ENCODE data around the gene COX6A1. TPM values are rescaled to one million over a fixed set of nuclear protein-coding genes. Genes with fewer than 3 reads are reported as not detected.

The COX6A1 gene
- total and polyA plus RNA-seq, 2 of the 13 experiments (the other 11 are each of a cell fraction or from before 2014, with no cell fraction given) = 542 to 673 TPM

DNA sequence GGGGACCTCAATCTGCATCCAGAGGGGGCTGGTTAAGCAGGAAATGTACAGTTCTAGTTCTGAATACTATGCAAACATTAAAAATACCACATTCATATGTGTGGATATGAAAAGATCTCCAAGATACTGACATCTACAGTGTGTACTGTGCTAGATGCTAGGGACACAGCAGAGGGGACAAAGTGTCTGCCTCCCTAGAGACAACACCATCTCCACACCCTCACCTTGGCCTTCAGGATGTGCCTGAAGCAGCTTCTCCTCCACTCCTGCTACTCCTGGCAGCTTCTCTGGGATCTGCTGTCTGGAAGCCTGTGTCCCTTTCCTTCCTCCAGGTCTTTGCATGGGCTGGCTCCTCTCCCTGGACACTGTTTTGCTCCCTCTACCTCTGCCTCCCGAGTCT, 42.3 kb downstream of the COX6A1 start (continued):
- no peak for TF ChIP-seq ZC3H4 (CRISPR knock-in tag; IDR thresholded peaks at IDR 0.05; ENCODE audit: borderline replicate concordance)
- no peak for TF ChIP-seq ZIK1 (CRISPR knock-in tag; IDR thresholded peaks at IDR 0.05; ENCODE audit: borderline replicate concordance, low read depth)
- no peak for TF ChIP-seq ZNF557 (CRISPR knock-in tag; IDR thresholded peaks at IDR 0.05)
- TF ChIP-seq, protein P1, sequence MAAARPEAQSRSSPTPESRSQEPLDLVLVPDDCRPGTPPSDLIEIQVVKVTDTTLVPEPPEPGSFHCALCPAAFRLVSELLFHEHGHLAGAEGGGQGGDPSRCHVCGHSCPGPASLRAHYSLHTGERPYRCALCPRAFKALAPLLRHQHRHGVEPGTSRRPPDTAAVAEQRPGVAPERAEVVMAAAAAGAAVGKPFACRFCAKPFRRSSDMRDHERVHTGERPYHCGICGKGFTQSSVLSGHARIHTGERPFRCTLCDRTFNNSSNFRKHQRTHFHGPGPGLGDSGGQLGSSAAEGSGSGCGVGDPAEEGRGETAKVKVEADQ (CRISPR knock-in tag; IDR thresholded peaks at IDR 0.05; ENCODE audit: borderline replicate concordance) = no peak
- TF ChIP-seq, protein P2, sequence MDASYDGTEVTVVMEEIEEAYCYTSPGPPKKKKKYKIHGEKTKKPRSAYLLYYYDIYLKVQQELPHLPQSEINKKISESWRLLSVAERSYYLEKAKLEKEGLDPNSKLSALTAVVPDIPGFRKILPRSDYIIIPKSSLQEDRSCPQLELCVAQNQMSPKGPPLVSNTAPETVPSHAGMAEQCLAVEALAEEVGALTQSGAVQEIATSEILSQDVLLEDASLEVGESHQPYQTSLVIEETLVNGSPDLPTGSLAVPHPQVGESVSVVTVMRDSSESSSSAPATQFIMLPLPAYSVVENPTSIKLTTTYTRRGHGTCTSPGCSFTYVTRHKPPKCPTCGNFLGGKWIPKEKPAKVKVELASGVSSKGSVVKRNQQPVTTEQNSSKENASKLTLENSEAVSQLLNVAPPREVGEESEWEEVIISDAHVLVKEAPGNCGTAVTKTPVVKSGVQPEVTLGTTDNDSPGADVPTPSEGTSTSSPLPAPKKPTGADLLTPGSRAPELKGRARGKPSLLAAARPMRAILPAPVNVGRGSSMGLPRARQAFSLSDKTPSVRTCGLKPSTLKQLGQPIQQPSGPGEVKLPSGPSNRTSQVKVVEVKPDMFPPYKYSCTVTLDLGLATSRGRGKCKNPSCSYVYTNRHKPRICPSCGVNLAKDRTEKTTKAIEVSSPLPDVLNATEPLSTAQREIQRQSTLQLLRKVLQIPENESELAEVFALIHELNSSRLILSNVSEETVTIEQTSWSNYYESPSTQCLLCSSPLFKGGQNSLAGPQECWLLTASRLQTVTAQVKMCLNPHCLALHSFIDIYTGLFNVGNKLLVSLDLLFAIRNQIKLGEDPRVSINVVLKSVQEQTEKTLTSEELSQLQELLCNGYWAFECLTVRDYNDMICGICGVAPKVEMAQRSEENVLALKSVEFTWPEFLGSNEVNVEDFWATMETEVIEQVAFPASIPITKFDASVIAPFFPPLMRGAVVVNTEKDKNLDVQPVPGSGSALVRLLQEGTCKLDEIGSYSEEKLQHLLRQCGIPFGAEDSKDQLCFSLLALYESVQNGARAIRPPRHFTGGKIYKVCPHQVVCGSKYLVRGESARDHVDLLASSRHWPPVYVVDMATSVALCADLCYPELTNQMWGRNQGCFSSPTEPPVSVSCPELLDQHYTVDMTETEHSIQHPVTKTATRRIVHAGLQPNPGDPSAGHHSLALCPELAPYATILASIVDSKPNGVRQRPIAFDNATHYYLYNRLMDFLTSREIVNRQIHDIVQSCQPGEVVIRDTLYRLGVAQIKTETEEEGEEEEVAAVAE (CRISPR knock-in tag; IDR thresholded peaks at IDR 0.05; ENCODE audit: borderline replicate concordance) = no peak

DNA sequence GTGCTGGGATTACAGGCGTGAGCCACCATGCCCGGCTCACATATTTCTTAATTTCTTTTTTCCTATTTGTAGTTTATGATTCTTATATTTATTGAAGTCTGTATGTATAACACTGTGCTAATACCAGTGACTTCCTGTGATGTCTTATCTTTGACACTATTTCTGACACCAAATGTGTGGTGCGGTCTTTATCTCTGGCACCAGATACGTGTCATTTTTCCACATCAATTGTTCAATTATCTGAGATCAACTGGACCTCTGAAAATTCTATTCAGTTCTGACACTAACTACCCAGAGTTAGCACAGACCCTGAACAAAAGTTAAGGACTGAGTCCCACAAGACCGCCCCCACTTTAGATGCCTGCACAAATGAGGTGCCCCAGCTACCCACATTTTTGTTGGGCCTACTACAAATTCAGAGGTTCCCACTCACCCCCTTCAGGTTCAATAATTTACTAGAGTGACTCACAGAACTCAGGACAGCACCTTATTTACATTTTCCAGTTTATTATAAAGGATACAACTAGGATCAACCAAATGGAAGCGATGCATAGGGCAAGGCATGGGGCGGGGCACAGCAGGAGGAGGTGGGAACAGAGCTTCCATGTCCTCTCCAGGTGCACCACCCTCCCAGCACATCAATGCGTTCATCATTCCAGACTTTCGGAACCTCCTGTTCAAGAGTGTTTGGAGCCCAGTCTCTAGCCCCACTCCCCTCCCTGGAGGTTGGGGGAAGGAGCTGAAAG, 43.3 kb downstream of the COX6A1 start:
- H3K9ac ChIP-seq (ENCODE audit: insufficient read depth, low read depth, low read length) = no peak overlapping the region
- H2AFZ ChIP-seq (ENCODE audit: low read length) = no peak overlapping the region
- 97% methylated on average over 9 of the region's 9 CpGs for WGBS (ENCODE audit: low lambda C conversion rate)
- in situ Hi-C loops (cut with HindIII; ENCODE audit: extremely low pct_ligation_motif_present, low pct_unique_long_range_greater_than_20kb) (no loop called here), intact Hi-C loops (cut with micrococcal nuclease; ENCODE audit: unreplicated experiment) (no loop called here)
- ChIA-PET POLR2A (no interaction called here), CTCF (ENCODE audit: low intra/inter-chr PET ratio, low total read pairs) (no interaction called here)
- BruUV-seq (replicated peaks) = no TSS peak
- ATAC-seq (no peak), DNase-seq (ENCODE audit: low spot score) (no peak), FAIRE-seq (no peak)
- H3K4me1 ChIP-seq (ENCODE audit: insufficient read depth, low read length) = no peaks in the 10 kb centered on the region
- no peak overlapping the region for H3K27ac ChIP-seq (ENCODE audit: extremely low read length, insufficient read depth, low read length)
- no peaks in the 10 kb centered on the region for H3K27me3 ChIP-seq (ENCODE audit: control insufficient read depth in 1 of 2, insufficient read depth in 2 of 2, low read length in 2 of 2)
- H3K4me3 ChIP-seq (replicated peaks in 1 of 3; ENCODE audit: insufficient read depth in 1 of 3, low read depth in 2 of 3, low read length in 3 of 3) = no peak overlapping the region
- no peaks in the 10 kb centered on the region for H4K20me1 ChIP-seq (ENCODE audit: insufficient read depth, low read length)
- no peaks in the 10 kb centered on the region for H3K79me2 ChIP-seq (ENCODE audit: insufficient read depth, low read length)
- no peaks in the 10 kb centered on the region for H3K36me3 ChIP-seq (replicated peaks in 1 of 2; ENCODE audit: control insufficient read depth in 1 of 2, insufficient read depth in 2 of 2, low read length in 2 of 2)
- H3K9me3 ChIP-seq (ENCODE audit: low read length) = no peaks in the 10 kb centered on the region
- no peak overlapping the region for H3K4me2 ChIP-seq (ENCODE audit: low read depth, low read length)
- TF ChIP-seq, protein P3, sequence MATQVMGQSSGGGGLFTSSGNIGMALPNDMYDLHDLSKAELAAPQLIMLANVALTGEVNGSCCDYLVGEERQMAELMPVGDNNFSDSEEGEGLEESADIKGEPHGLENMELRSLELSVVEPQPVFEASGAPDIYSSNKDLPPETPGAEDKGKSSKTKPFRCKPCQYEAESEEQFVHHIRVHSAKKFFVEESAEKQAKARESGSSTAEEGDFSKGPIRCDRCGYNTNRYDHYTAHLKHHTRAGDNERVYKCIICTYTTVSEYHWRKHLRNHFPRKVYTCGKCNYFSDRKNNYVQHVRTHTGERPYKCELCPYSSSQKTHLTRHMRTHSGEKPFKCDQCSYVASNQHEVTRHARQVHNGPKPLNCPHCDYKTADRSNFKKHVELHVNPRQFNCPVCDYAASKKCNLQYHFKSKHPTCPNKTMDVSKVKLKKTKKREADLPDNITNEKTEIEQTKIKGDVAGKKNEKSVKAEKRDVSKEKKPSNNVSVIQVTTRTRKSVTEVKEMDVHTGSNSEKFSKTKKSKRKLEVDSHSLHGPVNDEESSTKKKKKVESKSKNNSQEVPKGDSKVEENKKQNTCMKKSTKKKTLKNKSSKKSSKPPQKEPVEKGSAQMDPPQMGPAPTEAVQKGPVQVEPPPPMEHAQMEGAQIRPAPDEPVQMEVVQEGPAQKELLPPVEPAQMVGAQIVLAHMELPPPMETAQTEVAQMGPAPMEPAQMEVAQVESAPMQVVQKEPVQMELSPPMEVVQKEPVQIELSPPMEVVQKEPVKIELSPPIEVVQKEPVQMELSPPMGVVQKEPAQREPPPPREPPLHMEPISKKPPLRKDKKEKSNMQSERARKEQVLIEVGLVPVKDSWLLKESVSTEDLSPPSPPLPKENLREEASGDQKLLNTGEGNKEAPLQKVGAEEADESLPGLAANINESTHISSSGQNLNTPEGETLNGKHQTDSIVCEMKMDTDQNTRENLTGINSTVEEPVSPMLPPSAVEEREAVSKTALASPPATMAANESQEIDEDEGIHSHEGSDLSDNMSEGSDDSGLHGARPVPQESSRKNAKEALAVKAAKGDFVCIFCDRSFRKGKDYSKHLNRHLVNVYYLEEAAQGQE (IDR thresholded peaks at IDR 0.05; ENCODE audit: borderline replicate concordance in 1 of 2, low read depth in 1 of 2, low read length in 2 of 2) = no peak
- TF ChIP-seq, protein P4, sequence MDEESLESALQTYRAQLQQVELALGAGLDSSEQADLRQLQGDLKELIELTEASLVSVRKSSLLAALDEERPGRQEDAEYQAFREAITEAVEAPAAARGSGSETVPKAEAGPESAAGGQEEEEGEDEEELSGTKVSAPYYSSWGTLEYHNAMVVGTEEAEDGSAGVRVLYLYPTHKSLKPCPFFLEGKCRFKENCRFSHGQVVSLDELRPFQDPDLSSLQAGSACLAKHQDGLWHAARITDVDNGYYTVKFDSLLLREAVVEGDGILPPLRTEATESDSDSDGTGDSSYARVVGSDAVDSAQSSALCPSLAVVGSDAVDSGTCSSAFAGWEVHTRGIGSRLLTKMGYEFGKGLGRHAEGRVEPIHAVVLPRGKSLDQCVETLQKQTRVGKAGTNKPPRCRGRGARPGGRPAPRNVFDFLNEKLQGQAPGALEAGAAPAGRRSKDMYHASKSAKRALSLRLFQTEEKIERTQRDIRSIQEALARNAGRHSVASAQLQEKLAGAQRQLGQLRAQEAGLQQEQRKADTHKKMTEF (CRISPR knock-in tag; IDR thresholded peaks at IDR 0.05) = no peak
- TF ChIP-seq NFIB (CRISPR knock-in tag; IDR thresholded peaks at IDR 0.05; ENCODE audit: borderline replicate concordance) = no peak
- no peak for TF ChIP-seq ZNF678 (CRISPR knock-in tag; IDR thresholded peaks at IDR 0.05)

Measured in HepG2 (cell line).